Measurements from ENCODE around the gene SH3TC1. TPM values are rescaled to one million over a fixed set of nuclear protein-coding genes. Genes with fewer than 3 reads are reported as not detected.

Gene SH3TC1
- total and polyA plus RNA-seq, 2 of the 8 experiments (the other 6 are each of a cell fraction or from before 2014, with no cell fraction given): 0.15 TPM; not detected in 1

- no peaks in the 10 kb centered on the region for H3K79me1 ChIP-seq (ENCODE audit: low read depth, low read length)
- no peak overlapping the region for H3K14ac ChIP-seq (ENCODE audit: insufficient read length)
- no peak overlapping the region for H2BK15ac ChIP-seq (ENCODE audit: low read length)
- H2BK5ac ChIP-seq (ENCODE audit: low read depth, low read length): no peak overlapping the region
- H3K4me3 ChIP-seq (ENCODE audit: extremely low read depth in 1 of 4, insufficient read depth in 2 of 4, low read depth in 3 of 4, low read length in 4 of 4): no peak overlapping the region
- no peak overlapping the region for H2BK12ac ChIP-seq (ENCODE audit: low read depth, low read length)
- H2AFZ ChIP-seq (ENCODE audit: low read length): no peak overlapping the region
- no peaks in the 10 kb centered on the region for H3K4me1 ChIP-seq (replicated peaks in 1 of 4; ENCODE audit: control insufficient read depth in 3 of 4, insufficient read depth in 4 of 4, low read length in 3 of 4)
- H4K5ac ChIP-seq (ENCODE audit: insufficient read length, low read depth, low read length): no peak overlapping the region
- ChIA-PET CTCF (ENCODE audit: partially characterized antibody) (interaction anchor here (1.2 to 2.4 kb wide), 4 partner anchors 15 to 150 kb away, joined by 3 to 13 read pairs (median 4); no protein-coding TSS in a partner anchor), POLR2A (ENCODE audit: partially characterized antibody) (no interaction called here)
- H4K91ac ChIP-seq (replicated peaks; ENCODE audit: insufficient read length, low read length): no peak overlapping the region
- H3K79me2 ChIP-seq (ENCODE audit: control insufficient read depth in 1 of 2, insufficient read depth in 2 of 2, low read length in 2 of 2): no peaks in the 10 kb centered on the region
- H2BK20ac ChIP-seq (ENCODE audit: low read length): no peak overlapping the region
- H3K9me3 ChIP-seq (ENCODE audit: insufficient read depth in 2 of 2, low read depth in 1 of 2, low read length in 1 of 2): no peaks in the 10 kb centered on the region
- no peak overlapping the region for H3K4me2 ChIP-seq (ENCODE audit: insufficient read depth in 1 of 2, low read depth in 2 of 2, low read length in 2 of 2)
- no peak overlapping the region for H3K9ac ChIP-seq (replicated peaks in 1 of 4; ENCODE audit: extremely low read depth in 1 of 4, low read depth in 3 of 4, low read length in 3 of 4)
- no peak overlapping the region for H3K23ac ChIP-seq (ENCODE audit: insufficient read length)
- no peak overlapping the region for H3K27ac ChIP-seq (ENCODE audit: low read depth, low read length)
- no peak for FAIRE-seq
- no peak overlapping the region for H3K18ac ChIP-seq (ENCODE audit: extremely low read depth, low read length)
- H2AK5ac ChIP-seq (ENCODE audit: low read depth, low read length): no peak overlapping the region
- no peak overlapping the region for H2BK120ac ChIP-seq (replicated peaks; ENCODE audit: low read depth, low read length)
- no peaks in the 10 kb centered on the region; the same call in 1 of the 2 replicates for H3K23me2 ChIP-seq (ENCODE audit: low read depth, low read length)
- no peaks in the 10 kb centered on the region for H3K27me3 ChIP-seq (replicated peaks in 1 of 4; ENCODE audit: control insufficient read depth in 3 of 4, extremely low read depth in 1 of 4, insufficient read depth in 3 of 4, low read length in 3 of 4)
- no peak for DNase-seq (ENCODE audit: low read depth in 1 of 2, low spot score in 2 of 2)
- H4K20me1 ChIP-seq (replicated peaks in 1 of 2; ENCODE audit: control insufficient read depth in 1 of 2, insufficient read depth in 2 of 2, low read length in 2 of 2): no peaks in the 10 kb centered on the region
- no peak overlapping the region for H3K4ac ChIP-seq (replicated peaks; ENCODE audit: insufficient read length, low read depth, low read length)
- no peak for TF ChIP-seq BRCA1 (IDR thresholded peaks at IDR 0.05; ENCODE audit: low read depth, low read length)
- TF ChIP-seq TCF12 (IDR thresholded peaks at IDR 0.05; ENCODE audit: low read depth, low read length): no peak
- TF ChIP-seq SRF (IDR thresholded peaks at IDR 0.05; ENCODE audit: low read depth, low read length): no peak
- TF ChIP-seq POLR2AphosphoS5 (IDR thresholded peaks at IDR 0.05; ENCODE audit: low read depth, low read length): no peak
- TF ChIP-seq RAD21 (IDR thresholded peaks at IDR 0.05 in 1 of 2, conservative IDR thresholded peaks at IDR 0.05 in 1 of 2; ENCODE audit: low read depth in 2 of 2, low read length in 2 of 2): no peak
- no peak for TF ChIP-seq KDM4A (IDR thresholded peaks at IDR 0.05; ENCODE audit: low read depth, low read length, severe bottlenecking)
- TF ChIP-seq SP1 (IDR thresholded peaks at IDR 0.05; ENCODE audit: low read depth, low read length): no peak
- no peak for TF ChIP-seq HDAC2 (IDR thresholded peaks at IDR 0.05; ENCODE audit: borderline replicate concordance in 1 of 2, low read depth in 2 of 2, low read length in 2 of 2)
- WGBS, 2 experiments (ENCODE audit: extremely low coverage in 1 of 2, insufficient coverage in 1 of 2, insufficient read length in 1 of 2, insufficient replicate concordance in 2 of 2, low coverage in 1 of 2, low lambda C conversion rate in 2 of 2, missing lambda C conversion rate in 1 of 2): 86% methylated on average over 22 of the region's 24 CpGs; no CpG with 5 or more reads in 1 of the 2 experiments
- H3K36me3 ChIP-seq (ENCODE audit: control insufficient read depth in 2 of 4, insufficient read depth in 4 of 4, low read length in 3 of 4): no peaks in the 10 kb centered on the region
- H3K56ac ChIP-seq (replicated peaks; ENCODE audit: insufficient read length, low read depth, low read length): no peak overlapping the region
- H4K8ac ChIP-seq (ENCODE audit: extremely low read depth, insufficient read depth, low read length): no peak overlapping the region
These were observed 52.2 kb downstream of the SH3TC1 start for GRCh38 chr4:8251110-8251883.
